ENCODE data around the gene DAAM2.

The DAAM2 gene

GRCh38 chr6:39891353-39891752 lies 99.2 kb downstream of the DAAM2 start:
- DNase-seq = no peak

- DNase-seq = no peak
These were observed 99.8 kb downstream of the DAAM2 start for GRCh38 chr6:39891976-39892375.

- no peak for DNase-seq
These were observed 100.4 kb downstream of the DAAM2 start for GRCh38 chr6:39892490-39893129.

GRCh38 chr6:39893286-39893685 lies 101.1 kb downstream of the DAAM2 start:
- no peak for DNase-seq

GRCh38 chr6:39896701-39897100 lies 104.5 kb downstream of the DAAM2 start:
- no peak for DNase-seq

- no peak for DNase-seq
These were observed 105.5 kb downstream of the DAAM2 start for GRCh38 chr6:39897698-39898097.

GRCh38 chr6:39898625-39899024 lies 106.4 kb downstream of the DAAM2 start:
- DNase-seq = no peak

- DNase-seq = no peak
These were observed 107.5 kb downstream of the DAAM2 start for GRCh38 chr6:39899554-39900295.

- DNase-seq = no peak
These were observed 109.0 kb downstream of the DAAM2 start for GRCh38 chr6:39901116-39901655.

- no peak for DNase-seq
These were observed 109.5 kb downstream of the DAAM2 start for GRCh38 chr6:39901670-39902069.

- no peak for DNase-seq
These were observed 110.0 kb downstream of the DAAM2 start for GRCh38 chr6:39902136-39902535.

- DNase-seq = no peak
These were observed 110.8 kb downstream of the DAAM2 start for GRCh38 chr6:39902786-39903465.

GRCh38 chr6:39903656-39904055 lies 111.5 kb downstream of the DAAM2 start:
- DNase-seq = no peak

GRCh38 chr6:39904946-39905639 lies 112.9 kb downstream of the DAAM2 start:
- no peak for DNase-seq

GRCh38 chr6:39905640-39905975 lies 113.4 kb downstream of the DAAM2 start:
- no peak for DNase-seq

GRCh38 chr6:39906318-39906761 lies 114.2 kb downstream of the DAAM2 start:
- no peak for DNase-seq

GRCh38 chr6:39907871-39908575 lies 115.8 kb downstream of the DAAM2 start:
- DNase-seq = no peak

GRCh38 chr6:39908838-39909583 lies 116.8 kb downstream of the DAAM2 start:
- DNase-seq = no peak

GRCh38 chr6:39909701-39910100 lies 117.5 kb downstream of the DAAM2 start:
- DNase-seq = no peak

- no peak for DNase-seq
These were observed 118.0 kb downstream of the DAAM2 start for GRCh38 chr6:39910164-39910563.

GRCh38 chr6:39910744-39911143 lies 118.6 kb downstream of the DAAM2 start:
- no peak for DNase-seq

Data from NCI-H187 treated with DMSO at 0.1 percent for 48 hours (cell line).